KMS-11 (cell line): ENCODE data around the gene ITPKA.
"Not testable (repeated sequence)": the region's sequence is repeated elsewhere in the genome, so short reads cannot be mapped to it uniquely, and the experiment has no call there.

ENCODE experiments used
- H2AFZ ChIP-seq: fragments of 200-600 bp; sonication (generic); 2 replicates; pipeline ENCODE4 v1.6.1; 2016; ENCODE audit warnings: antibody characterized with exemption, mixed run types, low read depth
- H3K27ac ChIP-seq: fragments of 200-600 bp; sonication (generic); 2 replicates; pipeline ENCODE4 v1.6.1; 2016; ENCODE audit warnings: mild to moderate bottlenecking, mixed run types
- H3K27me3 ChIP-seq: fragments of 200-600 bp; sonication (generic); 2 replicates; pipeline ENCODE4 v1.6.1; 2017; ENCODE audit warnings: mild to moderate bottlenecking, low read depth, mixed run types, moderate library complexity; ENCODE audit not compliant: insufficient read depth
- H3K36me3 ChIP-seq: fragments of 200-600 bp; sonication (generic); 2 replicates; pipeline ENCODE4 v1.6.1; 2017; ENCODE audit warnings: mild to moderate bottlenecking, mixed run types; ENCODE audit not compliant: insufficient read depth
- H3K4me1 ChIP-seq: fragments of 200-600 bp; sonication (generic); 2 replicates; pipeline ENCODE4 v1.6.1; 2016; ENCODE audit warnings: mild to moderate bottlenecking, low read depth, mixed run types; ENCODE audit not compliant: poor library complexity, severe bottlenecking
- H3K4me2 ChIP-seq: fragments of 200-600 bp; sonication (generic); 2 replicates; pipeline ENCODE4 v1.7.0; 2016; ENCODE audit warnings: mild to moderate bottlenecking, mixed run types
- H3K4me3 ChIP-seq: fragments of 200-600 bp; sonication (generic); IDR thresholded peaks from 2 replicates; pipeline ENCODE4 v1.6.1; 2017; ENCODE audit warnings: low read depth, low read length, mixed read lengths; ENCODE audit not compliant: insufficient read depth
- H3K79me2 ChIP-seq: fragments of 200-600 bp; sonication (generic); 2 replicates; pipeline ENCODE4 v1.6.1; 2016; ENCODE audit warnings: low read depth, mixed run types; ENCODE audit not compliant: insufficient read depth
- H3K9ac ChIP-seq: fragments of 200-600 bp; sonication (generic); 2 replicates; pipeline ENCODE4 v1.6.1; 2016; ENCODE audit warnings: mild to moderate bottlenecking, mixed run types
- H4K20me1 ChIP-seq: fragments of 200-600 bp; sonication (generic); 2 replicates; pipeline ENCODE4 v1.6.1; 2016; ENCODE audit warnings: mild to moderate bottlenecking, mixed run types; ENCODE audit not compliant: insufficient read depth
- TF ChIP-seq, protein P1 (sequence below): fragments of 200-600 bp; sonication (generic); conservative IDR thresholded peaks from 2 replicates; pipeline ENCODE4 v1.6.1; 2017; ENCODE audit warnings: low read depth, mild to moderate bottlenecking, antibody characterized with exemption, low read length, moderate library complexity, mixed read lengths

ITPKA gene

DNA sequence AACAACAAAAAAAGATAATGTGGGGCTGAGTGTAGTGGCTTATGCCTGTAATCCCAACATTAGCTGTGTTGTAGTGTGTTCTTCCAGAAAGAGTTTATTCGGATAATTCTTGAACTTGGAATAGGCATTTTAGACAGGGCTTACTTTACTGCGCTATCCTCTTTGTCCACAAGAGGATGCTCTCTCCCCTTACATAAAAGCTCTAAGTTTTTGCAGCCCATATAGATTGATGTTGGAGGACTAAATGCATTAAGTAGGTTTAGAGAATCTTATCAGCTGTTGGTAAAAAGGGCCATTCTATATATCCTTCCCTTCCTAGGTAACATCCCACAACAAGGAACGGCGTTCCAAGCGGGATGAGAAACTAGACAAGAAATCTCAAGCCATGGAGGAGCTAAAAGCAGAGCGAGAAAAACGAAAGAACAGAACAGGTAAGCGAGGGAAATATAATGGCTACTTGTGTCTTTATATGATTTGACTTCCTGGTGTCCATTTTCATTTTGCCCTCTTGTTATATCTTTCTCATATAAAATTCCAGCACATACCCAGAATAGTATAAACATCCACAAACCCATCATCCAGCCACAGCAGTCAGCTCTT, 27.8 kb upstream of the ITPKA start:
- Histone ChIP-seq H3K27me3 (no peaks in the 10 kb centered on the region), H4K20me1 (no peaks in the 10 kb centered on the region), H3K4me3 (no peak overlapping the region), H3K79me2 (no peaks in the 10 kb centered on the region), H3K4me1 (no peaks in the 10 kb centered on the region), H3K9ac (no peak overlapping the region), H3K27ac (no peak overlapping the region), H3K36me3 (peaks cover under 1% of the 10 kb centered on the region; the same call in 1 of the 2 replicates), H2AFZ (no peak overlapping the region), H3K4me2 (no peak overlapping the region)
- TF ChIP-seq, protein P1, sequence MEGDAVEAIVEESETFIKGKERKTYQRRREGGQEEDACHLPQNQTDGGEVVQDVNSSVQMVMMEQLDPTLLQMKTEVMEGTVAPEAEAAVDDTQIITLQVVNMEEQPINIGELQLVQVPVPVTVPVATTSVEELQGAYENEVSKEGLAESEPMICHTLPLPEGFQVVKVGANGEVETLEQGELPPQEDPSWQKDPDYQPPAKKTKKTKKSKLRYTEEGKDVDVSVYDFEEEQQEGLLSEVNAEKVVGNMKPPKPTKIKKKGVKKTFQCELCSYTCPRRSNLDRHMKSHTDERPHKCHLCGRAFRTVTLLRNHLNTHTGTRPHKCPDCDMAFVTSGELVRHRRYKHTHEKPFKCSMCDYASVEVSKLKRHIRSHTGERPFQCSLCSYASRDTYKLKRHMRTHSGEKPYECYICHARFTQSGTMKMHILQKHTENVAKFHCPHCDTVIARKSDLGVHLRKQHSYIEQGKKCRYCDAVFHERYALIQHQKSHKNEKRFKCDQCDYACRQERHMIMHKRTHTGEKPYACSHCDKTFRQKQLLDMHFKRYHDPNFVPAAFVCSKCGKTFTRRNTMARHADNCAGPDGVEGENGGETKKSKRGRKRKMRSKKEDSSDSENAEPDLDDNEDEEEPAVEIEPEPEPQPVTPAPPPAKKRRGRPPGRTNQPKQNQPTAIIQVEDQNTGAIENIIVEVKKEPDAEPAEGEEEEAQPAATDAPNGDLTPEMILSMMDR: peak; percentile 92

DNA sequence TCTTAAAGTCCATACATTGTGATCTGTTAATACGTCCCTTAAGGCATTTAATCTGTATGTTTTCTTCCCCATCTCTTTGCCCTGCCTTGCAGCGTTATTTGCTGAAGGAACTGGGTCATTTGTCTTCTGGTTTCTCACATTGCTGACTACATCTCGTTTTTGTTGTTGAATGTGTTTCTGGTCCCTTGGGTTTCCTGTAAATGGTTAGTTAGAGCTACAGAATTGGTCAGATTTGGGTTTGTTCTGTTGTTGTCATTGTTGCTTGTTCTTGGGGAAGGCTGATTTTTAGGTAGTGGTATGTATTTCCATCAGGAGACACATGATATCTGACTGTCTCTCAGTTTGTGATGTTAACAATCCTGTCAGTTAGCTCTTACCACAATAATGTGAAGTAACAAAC, 27.0 kb upstream of the ITPKA start:
- Histone ChIP-seq H3K9ac (no peak overlapping the region), H3K27ac (no peak overlapping the region), H4K20me1 (no peaks in the 10 kb centered on the region), H3K36me3 (peaks cover 6% of the 10 kb centered on the region; the same call in 1 of the 2 replicates), H3K27me3 (no peaks in the 10 kb centered on the region), H3K4me2 (no peak overlapping the region), H3K4me1 (no peaks in the 10 kb centered on the region), H2AFZ (no peak overlapping the region), H3K79me2 (no peaks in the 10 kb centered on the region), H3K4me3 (no peak overlapping the region)
- TF ChIP-seq, protein P1: no peak

DNA sequence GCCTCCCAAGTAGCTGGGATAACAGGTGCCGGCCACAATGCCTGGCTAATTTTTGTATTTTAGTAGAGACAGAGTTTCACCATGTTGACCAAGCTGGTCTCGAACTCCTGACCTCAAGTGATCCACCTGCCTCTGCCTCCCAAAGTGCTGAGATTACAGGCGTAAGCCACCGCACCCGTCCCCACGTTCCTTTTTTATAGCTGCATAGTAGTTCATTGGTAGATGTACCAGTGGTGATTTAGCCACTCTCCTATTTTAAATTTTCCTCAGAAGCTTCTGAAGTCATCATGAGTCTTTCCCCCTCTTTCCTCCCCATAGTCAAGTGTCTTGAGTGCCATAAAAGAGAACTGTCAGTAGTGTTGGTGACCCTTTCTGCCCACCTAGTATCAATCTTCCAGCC, 24.0 kb upstream of the ITPKA start:
- H3K27ac ChIP-seq, H2AFZ ChIP-seq, H3K27me3 ChIP-seq, H3K36me3 ChIP-seq, H3K4me1 ChIP-seq, H3K79me2 ChIP-seq, H3K4me3 ChIP-seq, H3K4me2 ChIP-seq, H3K9ac ChIP-seq, H4K20me1 ChIP-seq: not testable (repeated sequence)

DNA sequence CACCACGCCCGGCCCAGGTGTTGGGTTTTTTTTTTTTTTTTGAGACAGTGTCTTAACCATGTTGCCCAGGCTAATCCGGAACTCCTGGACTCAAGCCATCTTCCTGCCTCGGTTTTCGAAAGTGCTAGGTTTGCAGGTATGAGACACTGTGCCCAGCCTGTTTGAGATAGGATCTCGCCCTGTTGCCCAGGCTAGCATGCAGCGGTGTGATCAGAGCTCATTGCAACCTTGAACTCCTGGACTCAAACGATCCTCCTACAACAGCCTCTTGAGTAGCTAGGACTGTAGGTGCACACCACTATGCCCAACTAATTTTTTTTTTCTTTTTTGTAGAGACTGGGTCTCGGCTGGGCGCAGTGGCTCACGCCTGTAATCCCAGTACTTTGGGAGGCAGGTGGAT, 20.3 kb upstream of the ITPKA start:
- no peak overlapping the region for H3K4me2 ChIP-seq
- no peaks in the 10 kb centered on the region for H3K27me3 ChIP-seq
- H3K4me3 ChIP-seq: no peak overlapping the region
- no peak overlapping the region for H2AFZ ChIP-seq
- H3K4me1 ChIP-seq: no peaks in the 10 kb centered on the region
- H3K9ac ChIP-seq: no peak overlapping the region
- H4K20me1 ChIP-seq: no peaks in the 10 kb centered on the region
- no peak overlapping the region for H3K27ac ChIP-seq
- TF ChIP-seq, protein P1: no peak
- no peaks in the 10 kb centered on the region for H3K79me2 ChIP-seq
- peaks cover 14% of the 10 kb centered on the region; the same call in 1 of the 2 replicates for H3K36me3 ChIP-seq

DNA sequence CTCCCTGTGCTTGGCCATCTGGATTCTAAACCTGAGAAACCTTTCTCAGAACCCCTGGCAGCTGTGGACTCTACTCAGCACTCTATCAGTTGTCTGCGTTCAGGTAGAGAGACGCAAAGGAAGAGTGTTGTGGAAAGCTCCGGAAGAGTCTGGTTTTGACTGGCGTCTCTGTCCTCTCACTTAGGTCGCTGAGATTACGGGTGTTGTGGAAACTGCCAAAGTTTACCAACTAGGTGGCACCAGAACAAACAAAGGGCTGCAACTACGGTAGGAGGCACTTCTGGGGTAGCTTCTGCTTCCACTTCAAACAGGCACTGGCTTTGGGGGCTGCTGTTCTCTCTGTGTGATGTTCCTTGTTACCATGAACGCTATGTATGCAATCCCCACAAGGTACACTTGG, 19.2 kb upstream of the ITPKA start:
- no peak overlapping the region for H3K4me3 ChIP-seq
- H3K27ac ChIP-seq: no peak overlapping the region
- no peaks in the 10 kb centered on the region for H3K4me1 ChIP-seq
- H3K9ac ChIP-seq: no peak overlapping the region
- peaks cover 14% of the 10 kb centered on the region; the same call in 1 of the 2 replicates for H3K36me3 ChIP-seq
- H2AFZ ChIP-seq: no peak overlapping the region
- H4K20me1 ChIP-seq: no peaks in the 10 kb centered on the region
- H3K27me3 ChIP-seq: no peaks in the 10 kb centered on the region
- TF ChIP-seq, protein P1: no peak
- H3K79me2 ChIP-seq: no peaks in the 10 kb centered on the region
- H3K4me2 ChIP-seq: no peak overlapping the region
